ENCODE results near the gene MSX2.

MSX2 gene

GRCh38 chr5:174707671-174708070 lies 16.7 kb upstream of the MSX2 start:
- Histone ChIP-seq H3K27me3 (peaks cover 45% of the 10 kb centered on the region), H3K4me1 (ENCODE audit: control insufficient read depth in 1 of 2, insufficient read depth in 1 of 2, low read depth in 1 of 2, low read length in 1 of 2) (no peaks in the 10 kb centered on the region), H3K4me3 (ENCODE audit: low read depth in 1 of 2, low read length in 1 of 2) (no peak overlapping the region), H3K36me3 (no peaks in the 10 kb centered on the region), H3K27ac (no peak overlapping the region), H3K9me3 (no peaks in the 10 kb centered on the region)
- no peak for TF ChIP-seq CTCF (IDR thresholded peaks at IDR 0.05)

GRCh38 chr5:174708476-174709207 lies 15.7 kb upstream of the MSX2 start:
- Histone ChIP-seq H3K9me3 (no peaks in the 10 kb centered on the region), H3K4me3 (ENCODE audit: low read depth in 1 of 2, low read length in 1 of 2) (no peak overlapping the region), H3K27me3 (peaks cover 46% of the 10 kb centered on the region), H3K4me1 (ENCODE audit: control insufficient read depth in 1 of 2, insufficient read depth in 1 of 2, low read depth in 1 of 2, low read length in 1 of 2) (no peaks in the 10 kb centered on the region), H3K27ac (no peak overlapping the region), H3K36me3 (no peaks in the 10 kb centered on the region)
- no peak for TF ChIP-seq CTCF (IDR thresholded peaks at IDR 0.05)

GRCh38 chr5:174714751-174715150 lies 9.6 kb upstream of the MSX2 start:
- H3K27ac ChIP-seq = no peak overlapping the region
- H3K4me3 ChIP-seq (ENCODE audit: low read depth in 1 of 2, low read length in 1 of 2) = no peak overlapping the region
- H3K36me3 ChIP-seq = no peaks in the 10 kb centered on the region
- no peaks in the 10 kb centered on the region for H3K4me1 ChIP-seq (ENCODE audit: control insufficient read depth in 1 of 2, insufficient read depth in 1 of 2, low read depth in 1 of 2, low read length in 1 of 2)
- H3K27me3 ChIP-seq = peaks cover 67% of the 10 kb centered on the region
- TF ChIP-seq CTCF (IDR thresholded peaks at IDR 0.05) = no peak
- no peaks in the 10 kb centered on the region for H3K9me3 ChIP-seq

GRCh38 chr5:174715804-174716203 lies 8.6 kb upstream of the MSX2 start:
- Histone ChIP-seq H3K4me1 (ENCODE audit: control insufficient read depth in 1 of 2, insufficient read depth in 1 of 2, low read depth in 1 of 2, low read length in 1 of 2) (no peaks in the 10 kb centered on the region), H3K4me3 (ENCODE audit: low read depth in 1 of 2, low read length in 1 of 2) (no peak overlapping the region), H3K27ac (no peak overlapping the region), H3K27me3 (peaks cover 74% of the 10 kb centered on the region), H3K36me3 (no peaks in the 10 kb centered on the region), H3K9me3 (no peaks in the 10 kb centered on the region)
- no peak for TF ChIP-seq CTCF (IDR thresholded peaks at IDR 0.05)

- TF ChIP-seq CTCF (IDR thresholded peaks at IDR 0.05) = no peak
- Histone ChIP-seq H3K4me1 (ENCODE audit: control insufficient read depth in 1 of 2, insufficient read depth in 1 of 2, low read depth in 1 of 2, low read length in 1 of 2) (no peaks in the 10 kb centered on the region), H3K27ac (no peak overlapping the region), H3K36me3 (no peaks in the 10 kb centered on the region), H3K4me3 (ENCODE audit: low read depth in 1 of 2, low read length in 1 of 2) (no peak overlapping the region), H3K27me3 (peaks cover 96% of the 10 kb centered on the region), H3K9me3 (no peaks in the 10 kb centered on the region)
Observed at GRCh38 chr5:174717826-174718455, 6.4 kb upstream of the MSX2 start.

Data from neutrophil (primary cell).